Activated naive CD8-positive, alpha-beta T cell treated with anti-CD3 and anti-CD28 coated beads, Interleukin-2, amount 10 ng/mL, durations not matched to agents 7 days and 5 days (primary cell): ENCODE data around the gene DCDC2C. TPM values are rescaled to one million over a fixed set of nuclear protein-coding genes. Genes with fewer than 3 reads are reported as not detected.

ENCODE experiments used
- ATAC-seq: fragments of 150-1000 bp; cut with Tn5 transposase; one replicate; pipeline ENCODE4 v1.10.0; 2021; ENCODE audit warnings: low read depth, moderate library complexity
- POLR2A ChIA-PET: fragments of 350-600 bp; sonication (Branson Sonifier 250); formaldehyde crosslinking; loops from one replicate; lab custom pipeline; 2021; ENCODE audit warnings: antibody characterized with exemption; lab: Charles Lee
- DNase-seq: peaks from one replicate; pipeline ENCODE4 v3.0.0; 2021
- H3K27ac Mint-ChIP-seq: one replicate; pipeline ENCODE4 v1.8.0; 2022; ENCODE audit warnings: mild to moderate bottlenecking, mixed read lengths
- H3K27me3 Mint-ChIP-seq: one replicate; pipeline ENCODE4 v1.8.0; 2022; ENCODE audit warnings: mild to moderate bottlenecking, moderate library complexity, mixed read lengths
- H3K36me3 Mint-ChIP-seq: one replicate; pipeline ENCODE4 v1.8.0; 2021; ENCODE audit warnings: mild to moderate bottlenecking, mixed read lengths
- H3K4me1 Mint-ChIP-seq: one replicate; pipeline ENCODE4 v1.8.0; 2021; ENCODE audit warnings: mixed read lengths
- H3K4me3 Mint-ChIP-seq: one replicate; pipeline ENCODE4 v1.8.0; 2022; ENCODE audit warnings: mild to moderate bottlenecking, moderate library complexity, mixed read lengths
- H3K9me3 Mint-ChIP-seq: one replicate; pipeline ENCODE4 v1.8.0; 2021; ENCODE audit warnings: mixed read lengths
- total RNA-seq, 2 experiments: library from RNA; stranded (reverse); gene quantifications; one replicate each; pipeline ENCODE4 v1.2.3, GENCODE V29; 2021

DCDC2C gene
- total RNA-seq, 2 experiments from 2014 or later: not detected

DNA sequence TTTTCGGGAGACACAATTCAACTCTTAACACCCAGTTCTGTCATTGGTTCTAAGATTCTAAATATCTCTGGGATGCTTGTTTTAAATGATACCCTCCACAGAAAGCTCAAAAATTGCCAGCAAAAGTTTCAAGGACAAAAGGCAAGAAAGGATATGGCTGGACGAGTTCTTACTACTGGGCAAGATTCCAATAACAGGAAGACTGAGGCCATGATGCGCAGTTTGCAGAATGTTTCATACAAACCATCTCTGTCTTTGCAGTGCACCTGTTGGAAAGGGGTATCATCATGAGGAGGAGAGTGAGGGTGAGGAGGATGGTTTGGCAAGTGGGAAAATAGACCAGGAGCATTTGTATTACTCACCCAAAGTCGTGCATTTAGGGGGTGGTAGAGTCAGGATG lies 172.8 kb downstream of the DCDC2C start:
- Mint-ChIP-seq H3K36me3 (no peaks in the 10 kb centered on the region), H3K27me3 (peaks cover 7% of the 10 kb centered on the region), H3K4me3 (no peak overlapping the region), H3K27ac (no peak overlapping the region), H3K9me3 (no peaks in the 10 kb centered on the region), H3K4me1 (no peaks in the 10 kb centered on the region)
- no peak for ATAC-seq
- POLR2A ChIA-PET: no interaction called here
- no peak for DNase-seq

DNA sequence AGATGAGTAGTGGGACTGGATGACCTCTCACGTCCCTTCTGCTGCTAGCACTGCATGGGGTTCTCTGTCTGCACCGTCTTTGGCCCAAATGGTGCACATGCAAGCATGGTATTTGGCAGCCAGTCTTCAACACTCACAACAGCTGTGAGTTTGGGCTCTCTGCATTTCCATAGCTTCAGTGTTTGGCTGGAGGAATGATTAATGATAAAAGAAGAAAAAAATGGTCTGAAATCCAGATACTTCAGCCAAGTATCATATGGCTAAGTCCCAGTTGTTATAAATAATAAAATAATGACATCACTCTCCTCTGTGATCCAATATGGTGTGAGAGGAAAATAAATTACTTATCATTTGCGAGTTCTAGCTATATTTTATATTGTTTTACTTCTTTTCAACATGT lies 173.3 kb downstream of the DCDC2C start:
- POLR2A ChIA-PET: no interaction called here
- no peak for ATAC-seq
- H3K4me3 Mint-ChIP-seq: no peak overlapping the region
- H3K4me1 Mint-ChIP-seq: no peaks in the 10 kb centered on the region
- H3K27ac Mint-ChIP-seq: no peak overlapping the region
- H3K27me3 Mint-ChIP-seq: peaks cover 7% of the 10 kb centered on the region
- H3K9me3 Mint-ChIP-seq: no peaks in the 10 kb centered on the region
- no peak for DNase-seq
- H3K36me3 Mint-ChIP-seq: no peaks in the 10 kb centered on the region

DNA sequence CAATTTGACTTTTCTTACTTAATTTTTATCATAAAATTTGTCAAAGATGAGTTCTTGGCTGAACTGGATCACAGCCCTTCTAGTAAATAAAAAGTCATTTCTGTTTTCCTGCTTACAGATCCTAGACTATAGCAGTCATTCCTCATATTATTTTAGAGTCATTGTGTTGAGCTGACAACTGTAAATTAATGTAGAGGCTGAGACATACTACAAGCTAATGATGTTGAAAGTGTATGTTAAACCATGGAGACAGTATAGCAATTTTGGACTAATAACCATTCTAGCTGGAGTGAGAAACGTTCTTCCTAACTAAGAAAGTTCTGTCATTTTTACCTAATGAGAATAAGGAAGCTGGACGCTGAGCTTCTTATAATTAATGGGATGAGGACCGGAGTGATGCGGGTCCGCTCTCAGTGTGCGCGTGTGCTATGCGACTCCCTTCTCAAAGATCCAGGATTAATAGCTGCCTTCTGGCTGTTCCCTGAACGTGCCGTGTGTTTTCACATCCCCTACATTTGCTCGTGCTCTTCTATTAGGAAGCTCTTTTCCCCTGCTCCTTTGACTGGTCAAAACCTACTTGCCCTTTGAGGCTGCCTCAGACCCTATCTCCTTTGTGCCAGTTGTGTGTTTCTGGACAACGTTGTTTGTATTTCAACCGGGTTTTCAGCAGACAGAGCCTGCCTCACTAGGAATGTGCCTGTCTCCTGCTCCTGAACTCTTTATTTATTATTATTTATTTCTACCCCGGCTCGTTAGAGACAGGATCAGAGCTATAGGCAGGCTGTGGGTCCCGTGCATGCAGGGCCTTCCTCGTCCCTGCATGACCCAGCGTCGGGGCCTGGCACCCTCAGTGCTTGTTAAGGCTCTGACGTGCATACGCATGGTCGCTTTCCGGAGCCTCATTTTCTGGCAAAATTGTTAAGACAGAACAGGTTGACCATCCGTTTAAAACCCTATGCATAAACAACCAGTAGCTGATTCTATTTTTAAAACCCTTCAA lies 182.6 kb downstream of the DCDC2C start:
- no peak overlapping the region for H3K4me3 Mint-ChIP-seq
- H3K9me3 Mint-ChIP-seq: no peaks in the 10 kb centered on the region
- no peak for ATAC-seq
- DNase-seq: no peak
- no peaks in the 10 kb centered on the region for H3K36me3 Mint-ChIP-seq
- H3K4me1 Mint-ChIP-seq: no peaks in the 10 kb centered on the region
- no peak overlapping the region for H3K27ac Mint-ChIP-seq
- POLR2A ChIA-PET: no interaction called here
- peaks cover 3% of the 10 kb centered on the region for H3K27me3 Mint-ChIP-seq

DNA sequence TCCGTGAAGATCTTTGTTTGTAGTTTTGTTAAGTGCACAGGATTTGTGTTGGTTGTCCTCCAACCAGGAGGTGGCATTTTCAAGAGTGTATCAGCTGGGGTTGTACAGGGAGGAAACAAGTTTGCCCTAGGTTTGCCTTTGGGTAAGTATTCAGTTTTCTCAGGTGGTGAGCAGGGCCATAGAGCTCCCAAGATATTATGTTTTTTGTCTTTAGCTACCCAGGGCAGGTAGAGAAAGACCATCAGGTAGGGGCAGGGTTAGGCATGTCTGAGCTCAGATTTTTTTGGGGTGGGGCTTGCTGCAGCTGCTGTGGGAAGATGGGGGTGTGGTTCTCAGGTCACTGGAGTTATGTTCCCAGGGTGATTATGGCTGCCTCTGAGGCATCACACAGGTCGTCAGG lies 191.6 kb downstream of the DCDC2C start:
- ATAC-seq (no peak), DNase-seq (no peak)
- no peaks in the 10 kb centered on the region for H3K27me3 Mint-ChIP-seq
- H3K27ac Mint-ChIP-seq: no peak overlapping the region
- peaks cover 4% of the 10 kb centered on the region for H3K9me3 Mint-ChIP-seq
- H3K36me3 Mint-ChIP-seq: no peaks in the 10 kb centered on the region
- no peaks in the 10 kb centered on the region for H3K4me1 Mint-ChIP-seq
- POLR2A ChIA-PET: no interaction called here
- no peak overlapping the region for H3K4me3 Mint-ChIP-seq

Other genes starting within 250 kb of the DCDC2C start
- 10 to 100 TPM; 16.6 to 19.5 TPM for gene ADI1, start 184.0 kb upstream of the DCDC2C start, total RNA-seq
- 10 to 100 TPM; 24.7 to 24.9 TPM for gene RNASEH1, start 145.2 kb upstream of the DCDC2C start, total RNA-seq
- 1,000 to 10,000 TPM; 1,215 to 1,237 TPM for gene RPS7, start 128.3 kb upstream of the DCDC2C start, total RNA-seq
- under 1 TPM; 0.39 to 0.77 TPM for gene COLEC11, start 108.5 kb upstream of the DCDC2C start, total RNA-seq
- gene ALLC, start 45.4 kb upstream of the DCDC2C start, total RNA-seq: not detected